GM19351 (cell line): ENCODE measurements around the gene ZNF618.

Source experiments
- ATAC-seq: cut with Tn5 transposase; IDR thresholded peaks from one replicate; pipeline ENCODE4 v1.9.1; 2021; ENCODE audit warnings: mild to moderate bottlenecking, moderate library complexity; ENCODE audit not compliant: unreplicated experiment

Gene ZNF618

GRCh38 chr9:114016101-114016500, 140.0 kb downstream of the ZNF618 start:
- no peak for ATAC-seq

GRCh38 chr9:114016629-114017423, 140.7 kb downstream of the ZNF618 start:
- ATAC-seq, result no peak

- ATAC-seq, result no peak
Observed at GRCh38 chr9:114017741-114018715, 141.9 kb downstream of the ZNF618 start.

- ATAC-seq, result no peak
Observed at GRCh38 chr9:114021578-114021977, 145.5 kb downstream of the ZNF618 start.

- no peak for ATAC-seq
Observed at GRCh38 chr9:114023961-114024360, 147.9 kb downstream of the ZNF618 start.

- no peak for ATAC-seq
Observed at GRCh38 chr9:114025196-114025753, 149.2 kb downstream of the ZNF618 start.

- ATAC-seq, result no peak
Observed at GRCh38 chr9:114025760-114026159, 149.7 kb downstream of the ZNF618 start.

GRCh38 chr9:114026335-114026734, 150.2 kb downstream of the ZNF618 start:
- ATAC-seq, result no peak

- ATAC-seq, result no peak
Observed at GRCh38 chr9:114027159-114027862, 151.2 kb downstream of the ZNF618 start.

- ATAC-seq, result no peak
Observed at GRCh38 chr9:114027863-114028465, 151.9 kb downstream of the ZNF618 start.

- no peak for ATAC-seq
Observed at GRCh38 chr9:114028646-114029045, 152.5 kb downstream of the ZNF618 start.

GRCh38 chr9:114029311-114030170, 153.4 kb downstream of the ZNF618 start:
- ATAC-seq, result no peak

- no peak for ATAC-seq
Observed at GRCh38 chr9:114030364-114030763, 154.3 kb downstream of the ZNF618 start.

GRCh38 chr9:114031037-114031630, 155.0 kb downstream of the ZNF618 start:
- ATAC-seq, result no peak

- no peak for ATAC-seq
Observed at GRCh38 chr9:114031948-114032840, 156.1 kb downstream of the ZNF618 start.

GRCh38 chr9:114033397-114034103, 157.4 kb downstream of the ZNF618 start:
- no peak for ATAC-seq

GRCh38 chr9:114034196-114034595, 158.1 kb downstream of the ZNF618 start:
- no peak for ATAC-seq
